Vagina (tissue), 2 donors: ENCODE results near the gene EPB42. TPM values are rescaled to one million over a fixed set of nuclear protein-coding genes. Genes with fewer than 3 reads are reported as not detected.
"Not testable (repeated sequence)": the region's sequence is repeated elsewhere in the genome, so short reads cannot be mapped to it uniquely, and the experiment has no call there.

ENCODE experiments used
- DNase-seq, 2 donors: peaks; one replicate each; pipeline ENCODE4 v3.0.0-alpha.2; 2017; ENCODE audit errors: extremely low spot score in 2 of 2
- H3K27ac ChIP-seq: fragments of 200-600 bp; sonication (generic); one replicate; pipeline ENCODE4 v1.5.1; 2019
- H3K27me3 ChIP-seq: fragments of 200-600 bp; sonication (generic); one replicate; pipeline ENCODE4 v1.5.1; 2019
- H3K36me3 ChIP-seq, 2 donors: fragments of 200-600 bp; sonication (generic); one replicate each; pipeline ENCODE4 v1.5.1; 2017 to 2019
- H3K4me1 ChIP-seq: fragments of 200-600 bp; sonication (generic); one replicate; pipeline ENCODE4 v1.5.1; 2019
- H3K4me3 ChIP-seq, 2 donors: fragments of 200-600 bp; sonication (generic); 1 replicate in 1 of 2; 2 replicates in 1 of 2; pipeline ENCODE4 v1.5.1; 2016 to 2019
- H3K9me3 ChIP-seq: fragments of 200-600 bp; sonication (generic); one replicate; pipeline ENCODE4 v1.5.1; 2019
- CTCF ChIP-seq, 3 experiments: fragments of 450-650 bp in 2 of 3; fragments of 200-600 bp in 1 of 3; sonication (generic) in 1 of 3; IDR thresholded peaks; one replicate each; pipeline ENCODE4 v1.5.1; 2017 to 2019; ENCODE audit warnings: antibody characterized with exemption in 3 of 3, mild to moderate bottlenecking in 2 of 3, moderate library complexity in 2 of 3
- POLR2A ChIP-seq, 2 donors: fragments of 450-650 bp; IDR thresholded peaks; one replicate each; pipeline ENCODE4 v1.6.1; 2017; ENCODE audit warnings: antibody characterized with exemption in 2 of 2, mild to moderate bottlenecking in 2 of 2, moderate library complexity in 2 of 2
- POLR2AphosphoS5 ChIP-seq, 2 donors: sonication (generic); formaldehyde crosslinking; IDR thresholded peaks; one replicate each; pipeline ENCODE4 v1.9.0; 2017; ENCODE audit warnings: antibody characterized with exemption in 2 of 2, mild to moderate bottlenecking in 2 of 2, low read depth in 1 of 2; ENCODE audit not compliant: insufficient read depth in 1 of 2
- intact Hi-C: fragments of 100-400 bp; cut with DNase I; formaldehyde crosslinking; loops from one replicate; pipeline ENCODE4 v1.15.1; 2023
- total RNA-seq: library from RNA; depleted of rRNA; stranded (reverse); fragments of >200 nt; gene quantifications from one replicate; pipeline ENCODE4 v1.2.3, GENCODE V29; 2016

The EPB42 gene
- total RNA-seq, 1 donor from 2014 or later = not detected

DNA sequence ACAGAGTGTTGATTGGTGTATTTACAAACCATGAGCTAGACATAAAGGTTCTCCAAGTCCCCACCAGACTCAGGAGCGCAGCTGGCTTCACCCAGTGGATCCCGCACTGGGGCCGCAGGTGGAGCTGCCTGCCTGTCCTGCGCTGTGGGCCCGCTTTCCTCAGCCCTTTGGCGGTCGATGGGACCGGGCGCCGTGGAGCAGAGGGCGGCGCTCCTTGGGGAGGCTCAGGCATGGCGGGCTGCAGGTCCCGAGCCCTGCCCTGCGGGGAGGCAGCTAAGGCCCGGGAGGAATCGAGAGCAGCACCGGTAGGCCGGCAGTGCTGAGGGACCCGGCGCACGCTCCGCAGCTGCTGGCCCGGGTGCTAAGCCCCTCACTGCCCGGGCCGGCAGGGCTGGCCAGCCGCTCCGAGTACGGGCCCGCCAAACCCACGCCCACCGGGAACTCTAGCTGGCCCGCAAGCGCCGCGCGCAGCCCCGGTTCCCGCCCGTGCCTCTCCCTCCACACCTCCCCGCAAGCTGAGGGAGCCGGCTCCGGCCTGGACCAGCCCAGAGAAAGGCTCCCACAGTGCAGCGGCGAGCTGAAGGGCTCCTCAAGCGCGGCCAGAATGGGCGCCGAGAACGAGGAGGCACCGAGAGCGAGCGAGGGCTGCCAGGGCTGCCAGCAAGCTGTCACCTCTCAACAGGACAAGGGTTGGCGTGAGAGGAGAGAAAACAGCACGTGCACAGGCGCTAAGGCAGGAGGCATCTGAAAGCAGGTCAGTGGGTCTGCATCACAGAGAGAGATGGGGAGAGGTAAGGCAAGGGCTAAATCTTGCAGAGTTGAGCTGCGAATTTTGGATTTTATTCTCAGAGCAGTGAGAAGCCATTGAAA lies 5.9 kb upstream of the EPB42 start:
- no peaks in the 10 kb centered on the region for H3K27me3 ChIP-seq
- DNase-seq = no peak
- TF ChIP-seq CTCF (IDR thresholded peaks at IDR 0.05) = no peak
- no peaks in the 10 kb centered on the region for H3K4me1 ChIP-seq
- intact Hi-C loops = loop anchor here (5.0 kb wide), 1 partner anchor 61 kb away; no protein-coding TSS in a partner anchor
- no peaks in the 10 kb centered on the region for H3K36me3 ChIP-seq
- H3K9me3 ChIP-seq = no peaks in the 10 kb centered on the region
- H3K27ac ChIP-seq = no peak overlapping the region
- H3K4me3 ChIP-seq = no peak overlapping the region

GRCh38 chr15:43225950-43226255 lies 5.1 kb upstream of the EPB42 start:
- not testable (repeated sequence) for H3K27ac ChIP-seq, DNase-seq, H3K4me1 ChIP-seq, H3K9me3 ChIP-seq, H3K4me3 ChIP-seq, H3K36me3 ChIP-seq, H3K27me3 ChIP-seq
- intact Hi-C loops = loop anchor here (5.0 kb wide), 1 partner anchor 61 kb away; no protein-coding TSS in a partner anchor

- Histone ChIP-seq H3K27me3 (no peaks in the 10 kb centered on the region), H3K36me3 (no peaks in the 10 kb centered on the region), H3K4me1 (no peaks in the 10 kb centered on the region), H3K9me3 (no peaks in the 10 kb centered on the region), H3K27ac (no peak overlapping the region), H3K4me3 (no peak overlapping the region)
- peak; percentile 39 to 69 (median 60) for TF ChIP-seq CTCF (IDR thresholded peaks at IDR 0.05)
- TF ChIP-seq POLR2AphosphoS5 (IDR thresholded peaks at IDR 0.05; ENCODE audit: insufficient read depth in 1 of 2, low read depth in 1 of 2) = no peak
- no peak for DNase-seq
- intact Hi-C loops = loop anchor here (5.0 kb wide), 1 partner anchor 62 kb away; no protein-coding TSS in a partner anchor
Measured at GRCh38 chr15:43225201-43225949, 4.6 kb upstream of the EPB42 start.

DNA sequence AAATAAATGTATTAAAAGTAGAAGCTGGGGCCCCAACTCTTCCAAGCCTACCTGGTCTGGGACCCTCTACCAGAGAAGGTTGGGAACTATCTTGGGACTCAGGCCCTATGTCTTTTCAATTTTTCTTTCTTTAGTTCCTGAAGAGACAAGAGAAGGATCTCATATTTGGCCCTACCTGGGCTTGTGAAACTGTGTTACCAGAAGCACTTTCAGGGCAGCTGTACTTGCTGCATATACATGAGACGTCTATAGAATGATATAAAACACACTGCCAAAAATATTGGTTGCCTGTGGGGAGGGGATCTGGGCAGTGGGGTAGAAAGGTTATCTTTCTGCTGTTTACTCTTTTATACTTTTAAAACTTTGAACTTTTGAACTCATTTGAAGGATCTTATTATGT lies 604 bp upstream of the EPB42 start:
- TF ChIP-seq POLR2A (IDR thresholded peaks at IDR 0.05) = no peak
- TF ChIP-seq CTCF (IDR thresholded peaks at IDR 0.05) = no peak
- no peak for TF ChIP-seq POLR2AphosphoS5 (IDR thresholded peaks at IDR 0.05; ENCODE audit: insufficient read depth in 1 of 2, low read depth in 1 of 2)
- intact Hi-C loops = no loop called here

GRCh38 chr15:43219929-43220928 lies 589 bp downstream of the EPB42 start:
- Histone ChIP-seq H3K4me3 (no peak overlapping the region), H3K27ac (no peak overlapping the region), H3K36me3 (no peaks in the 10 kb centered on the region), H3K27me3 (no peaks in the 10 kb centered on the region), H3K9me3 (no peaks in the 10 kb centered on the region), H3K4me1 (no peaks in the 10 kb centered on the region)
- TF ChIP-seq POLR2AphosphoS5 (IDR thresholded peaks at IDR 0.05; ENCODE audit: insufficient read depth in 1 of 2, low read depth in 1 of 2) = no peak
- intact Hi-C loops = no loop called here
- no peak for DNase-seq

More for the DNA sequence above, 604 bp upstream of the EPB42 start:
- no peak overlapping the region for H3K27ac ChIP-seq
- H3K9me3 ChIP-seq = no peaks in the 10 kb centered on the region
- no peak for DNase-seq
- H3K36me3 ChIP-seq = no peaks in the 10 kb centered on the region
- H3K4me1 ChIP-seq = no peaks in the 10 kb centered on the region
- H3K4me3 ChIP-seq = no peak overlapping the region
- H3K27me3 ChIP-seq = no peaks in the 10 kb centered on the region
